Measurements from ENCODE around the gene SEMA6D. TPM values are rescaled to one million over a fixed set of nuclear protein-coding genes. Genes with fewer than 3 reads are reported as not detected.

Gene SEMA6D
- total and polyA plus RNA-seq, 2 donors (not counting 1 experiment from before 2014, with no cell fraction given) = 2.4 to 13.4 TPM

- Histone ChIP-seq H3K27ac (ENCODE audit: insufficient read depth, low read length) (no peak overlapping the region), H3K79me2 (ENCODE audit: control insufficient read depth, insufficient read depth, low read length) (no peaks in the 10 kb centered on the region), H3K36me3 (ENCODE audit: control insufficient read depth, insufficient read depth, low read length) (no peaks in the 10 kb centered on the region), H2AFZ (ENCODE audit: low read length) (no peak overlapping the region), H3K4me3 (replicated peaks in 1 of 4; ENCODE audit: control extremely low read depth in 1 of 4, insufficient read depth in 1 of 4, low read depth in 3 of 4, low read length in 4 of 4) (no peak overlapping the region), H3K9ac (ENCODE audit: insufficient read depth, low read length) (no peak overlapping the region), H3K9me3 (ENCODE audit: control insufficient read depth, insufficient read depth, low read depth, low read length) (no peaks in the 10 kb centered on the region), H3K4me2 (ENCODE audit: extremely low read depth, insufficient read depth, low read length) (no peak overlapping the region), H4K20me1 (ENCODE audit: control insufficient read depth, extremely low read depth, insufficient read depth, low read length) (no peaks in the 10 kb centered on the region), H3K4me1 (ENCODE audit: control insufficient read depth, extremely low read depth, insufficient read depth, low read length) (no peaks in the 10 kb centered on the region), H3K27me3 (ENCODE audit: control insufficient read depth, insufficient read depth, low read length) (no peaks in the 10 kb centered on the region)
- no peak for DNase-seq (ENCODE audit: low read depth in 2 of 2)
- TF ChIP-seq EZH2 (IDR thresholded peaks at IDR 0.05; ENCODE audit: low read length, missing control alignments) (no peak), CTCF (conservative IDR thresholded peaks at IDR 0.05 in 1 of 2, IDR thresholded peaks at IDR 0.05 in 1 of 2; ENCODE audit: low read depth in 1 of 2, low read length in 2 of 2) (no peak)
These were observed 21.0 kb upstream of the SEMA6D start for GRCh38 chr15:47696351-47696750.

- Histone ChIP-seq H4K20me1 (ENCODE audit: control insufficient read depth, extremely low read depth, insufficient read depth, low read length) (no peaks in the 10 kb centered on the region), H3K9ac (ENCODE audit: insufficient read depth, low read length) (no peak overlapping the region), H3K79me2 (ENCODE audit: control insufficient read depth, insufficient read depth, low read length) (no peaks in the 10 kb centered on the region), H3K4me2 (ENCODE audit: extremely low read depth, insufficient read depth, low read length) (no peak overlapping the region), H2AFZ (ENCODE audit: low read length) (no peak overlapping the region), H3K27me3 (ENCODE audit: control insufficient read depth, insufficient read depth, low read length) (no peaks in the 10 kb centered on the region), H3K36me3 (ENCODE audit: control insufficient read depth, insufficient read depth, low read length) (no peaks in the 10 kb centered on the region), H3K27ac (ENCODE audit: insufficient read depth, low read length) (no peak overlapping the region), H3K4me1 (ENCODE audit: control insufficient read depth, extremely low read depth, insufficient read depth, low read length) (no peaks in the 10 kb centered on the region), H3K9me3 (ENCODE audit: control insufficient read depth, insufficient read depth, low read depth, low read length) (no peaks in the 10 kb centered on the region), H3K4me3 (replicated peaks in 1 of 4; ENCODE audit: control extremely low read depth in 1 of 4, insufficient read depth in 1 of 4, low read depth in 3 of 4, low read length in 4 of 4) (no peak overlapping the region)
- no peak for DNase-seq (ENCODE audit: low read depth in 2 of 2)
- TF ChIP-seq CTCF (conservative IDR thresholded peaks at IDR 0.05 in 1 of 2, IDR thresholded peaks at IDR 0.05 in 1 of 2; ENCODE audit: low read depth in 1 of 2, low read length in 2 of 2) (no peak), EZH2 (IDR thresholded peaks at IDR 0.05; ENCODE audit: low read length, missing control alignments) (no peak)
These were observed 11.9 kb upstream of the SEMA6D start for GRCh38 chr15:47705281-47705997.

- Histone ChIP-seq H2AFZ (ENCODE audit: low read length) (no peak overlapping the region), H3K36me3 (ENCODE audit: control insufficient read depth, insufficient read depth, low read length) (no peaks in the 10 kb centered on the region), H4K20me1 (ENCODE audit: control insufficient read depth, extremely low read depth, insufficient read depth, low read length) (no peaks in the 10 kb centered on the region), H3K4me3 (replicated peaks in 1 of 4; ENCODE audit: control extremely low read depth in 1 of 4, insufficient read depth in 1 of 4, low read depth in 3 of 4, low read length in 4 of 4) (no peak overlapping the region), H3K79me2 (ENCODE audit: control insufficient read depth, insufficient read depth, low read length) (no peaks in the 10 kb centered on the region), H3K4me2 (ENCODE audit: extremely low read depth, insufficient read depth, low read length) (no peak overlapping the region), H3K9ac (ENCODE audit: insufficient read depth, low read length) (no peak overlapping the region), H3K27me3 (ENCODE audit: control insufficient read depth, insufficient read depth, low read length) (no peaks in the 10 kb centered on the region), H3K4me1 (ENCODE audit: control insufficient read depth, extremely low read depth, insufficient read depth, low read length) (no peaks in the 10 kb centered on the region), H3K9me3 (ENCODE audit: control insufficient read depth, insufficient read depth, low read depth, low read length) (no peaks in the 10 kb centered on the region), H3K27ac (ENCODE audit: insufficient read depth, low read length) (no peak overlapping the region)
- DNase-seq (ENCODE audit: low read depth in 2 of 2) = no peak
- TF ChIP-seq EZH2 (IDR thresholded peaks at IDR 0.05; ENCODE audit: low read length, missing control alignments) (no peak), CTCF (conservative IDR thresholded peaks at IDR 0.05 in 1 of 2, IDR thresholded peaks at IDR 0.05 in 1 of 2; ENCODE audit: low read depth in 1 of 2, low read length in 2 of 2) (no peak)
These were observed 9.9 kb upstream of the SEMA6D start for GRCh38 chr15:47707391-47707790.
